Right ventricle myocardium superior (tissue), 1 donor: ENCODE results near the gene SPEG. TPM values are rescaled to one million over a fixed set of nuclear protein-coding genes. Genes with fewer than 3 reads are reported as not detected.

Experiments
- ATAC-seq: fragments of 200-7000 bp; cut with Tn5 transposase; one replicate; pipeline ENCODE4 v1.9.1; 2020; ENCODE audit warnings: mild to moderate bottlenecking; ENCODE audit not compliant: poor library complexity
- DNase-seq: peaks from one replicate; pipeline ENCODE4 v3.0.0-alpha.2; 2020
- intact Hi-C: fragments of 100-400 bp; cut with DNase I; formaldehyde crosslinking; loops from one replicate; pipeline ENCODE4 v1.11.2; 2022
- total RNA-seq: library from RNA; stranded (reverse); fragmentation: NEBNext Ultra II Directional; extraction: Animal tissue kit (Norgen Biotek cat#: 25700); gene quantifications from one replicate; pipeline ENCODE4 v1.2.1, GENCODE V29; 2021
- donor health status: DM: no; HTN: yes; CAD: no; lungs with severe emphysema.

SPEG gene
- total RNA-seq, 1 donor from 2014 or later, result 103 TPM

DNA sequence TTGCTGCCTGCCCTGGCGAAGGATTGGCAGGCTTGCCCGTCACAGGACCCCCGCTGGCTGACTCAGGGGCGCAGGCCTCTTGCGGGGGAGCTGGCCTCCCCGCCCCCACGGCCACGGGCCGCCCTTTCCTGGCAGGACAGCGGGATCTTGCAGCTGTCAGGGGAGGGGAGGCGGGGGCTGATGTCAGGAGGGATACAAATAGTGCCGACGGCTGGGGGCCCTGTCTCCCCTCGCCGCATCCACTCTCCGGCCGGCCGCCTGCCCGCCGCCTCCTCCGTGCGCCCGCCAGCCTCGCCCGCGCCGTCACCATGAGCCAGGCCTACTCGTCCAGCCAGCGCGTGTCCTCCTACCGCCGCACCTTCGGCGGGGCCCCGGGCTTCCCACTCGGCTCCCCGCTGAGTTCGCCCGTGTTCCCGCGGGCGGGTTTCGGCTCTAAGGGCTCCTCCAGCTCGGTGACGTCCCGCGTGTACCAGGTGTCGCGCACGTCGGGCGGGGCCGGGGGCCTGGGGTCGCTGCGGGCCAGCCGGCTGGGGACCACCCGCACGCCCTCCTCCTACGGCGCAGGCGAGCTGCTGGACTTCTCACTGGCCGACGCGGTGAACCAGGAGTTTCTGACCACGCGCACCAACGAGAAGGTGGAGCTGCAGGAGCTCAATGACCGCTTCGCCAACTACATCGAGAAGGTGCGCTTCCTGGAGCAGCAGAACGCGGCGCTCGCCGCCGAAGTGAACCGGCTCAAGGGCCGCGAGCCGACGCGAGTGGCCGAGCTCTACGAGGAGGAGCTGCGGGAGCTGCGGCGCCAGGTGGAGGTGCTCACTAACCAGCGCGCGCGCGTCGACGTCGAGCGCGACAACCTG, 16.3 kb upstream of the SPEG start, which contains the start of gene DES:
DES (plus strand) TSS at position 223 of the 857 bp plus-strand sequence; CDS start at position 309, 86 bp downstream.
- peak; percentile 68 for ATAC-seq
- intact Hi-C loops, result no loop called here
- DNase-seq, result peak; percentile 83

DNA sequence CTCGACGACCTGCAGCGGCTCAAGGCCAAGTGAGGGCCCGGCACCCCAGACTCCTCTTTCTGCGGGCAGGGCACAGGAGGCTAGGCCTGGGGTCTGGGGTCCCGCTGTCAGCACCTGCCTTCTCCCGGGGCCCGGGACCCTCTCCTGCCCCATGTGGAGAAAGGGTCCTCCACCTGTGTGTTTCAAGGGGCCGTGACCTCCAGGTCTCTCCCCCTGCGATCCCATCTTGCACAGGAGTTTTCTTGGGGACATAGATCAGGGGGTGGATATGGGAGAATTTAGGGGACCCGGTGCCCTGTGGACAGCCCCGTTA, 15.7 kb upstream of the SPEG start:
- ATAC-seq (no peak), DNase-seq (no peak)
- intact Hi-C loops, result no loop called here

DNA sequence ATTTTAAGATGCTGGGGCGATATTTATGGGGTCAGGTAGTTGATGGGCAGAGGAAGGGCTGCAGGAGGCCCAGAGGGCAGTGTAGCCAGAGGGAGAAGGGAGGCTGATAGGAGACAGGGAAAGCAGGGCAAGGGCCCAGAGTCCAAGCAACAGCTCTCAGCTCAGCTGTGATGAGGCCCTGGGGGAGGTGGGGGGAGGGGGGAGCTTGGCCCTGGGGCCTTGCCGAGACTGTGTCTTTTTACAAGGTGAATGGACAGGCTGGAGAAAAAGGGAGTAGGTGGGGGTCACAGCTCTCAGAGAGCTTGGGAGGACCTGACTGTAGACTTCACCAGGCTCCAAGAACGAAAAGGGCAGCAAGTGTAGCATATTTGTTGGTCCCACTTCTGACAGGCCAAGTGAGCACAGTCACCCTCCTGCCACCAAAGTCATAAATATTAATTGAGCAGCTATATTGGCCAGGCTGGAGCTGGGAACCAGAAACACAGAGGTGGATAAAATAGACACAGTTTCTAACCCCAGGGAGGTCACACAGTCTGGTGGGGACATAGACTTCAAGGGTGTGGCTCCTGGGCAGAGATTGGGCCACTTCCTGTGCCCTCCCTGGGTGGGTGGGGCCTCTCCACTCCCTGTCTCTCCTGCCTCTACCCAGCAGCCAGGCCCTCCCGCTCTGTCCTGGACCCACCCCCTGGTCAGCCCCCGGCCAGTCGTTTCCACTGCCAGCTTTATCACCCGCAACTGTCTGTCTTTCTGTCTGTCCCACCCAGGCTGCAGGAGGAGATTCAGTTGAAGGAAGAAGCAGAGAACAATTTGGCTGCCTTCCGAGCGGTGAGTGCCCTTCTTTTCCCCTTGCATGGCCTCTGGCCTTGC, 15.1 kb upstream of the SPEG start:
- ATAC-seq (peak; percentile 41), DNase-seq (peak; percentile 72)
- intact Hi-C loops, result no loop called here

DNA sequence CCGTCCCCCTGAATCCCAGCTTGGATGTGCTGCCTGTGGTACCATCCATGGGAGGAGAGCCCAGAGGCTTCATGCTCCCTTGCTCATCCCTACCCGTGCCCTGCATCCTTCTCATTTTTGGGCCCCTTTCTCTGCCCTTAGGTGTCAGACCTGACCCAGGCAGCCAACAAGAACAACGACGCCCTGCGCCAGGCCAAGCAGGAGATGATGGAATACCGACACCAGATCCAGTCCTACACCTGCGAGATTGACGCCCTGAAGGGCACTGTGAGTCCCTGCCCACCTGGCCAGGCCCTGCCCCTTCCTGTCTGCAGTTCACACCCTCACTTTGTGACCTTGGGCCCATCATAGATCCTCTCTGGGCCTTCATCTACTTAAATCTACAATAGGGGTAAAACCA, 14.0 kb upstream of the SPEG start:
- DNase-seq (no peak), ATAC-seq (no peak)
- intact Hi-C loops, result no loop called here

DNA sequence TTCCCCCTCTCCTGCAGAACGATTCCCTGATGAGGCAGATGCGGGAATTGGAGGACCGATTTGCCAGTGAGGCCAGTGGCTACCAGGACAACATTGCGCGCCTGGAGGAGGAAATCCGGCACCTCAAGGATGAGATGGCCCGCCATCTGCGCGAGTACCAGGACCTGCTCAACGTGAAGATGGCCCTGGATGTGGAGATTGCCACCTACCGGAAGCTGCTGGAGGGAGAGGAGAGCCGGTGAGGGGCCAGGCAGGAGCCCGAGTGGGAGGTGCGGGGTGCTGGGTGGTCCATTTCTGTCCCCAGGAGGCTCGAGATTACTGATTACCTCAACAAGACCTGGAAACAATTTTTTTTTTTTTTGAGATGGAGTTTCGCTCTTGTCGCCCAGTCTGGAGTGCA, 13.3 kb upstream of the SPEG start:
- ATAC-seq, result no peak
- DNase-seq, result no peak
- intact Hi-C loops, result no loop called here

DNA sequence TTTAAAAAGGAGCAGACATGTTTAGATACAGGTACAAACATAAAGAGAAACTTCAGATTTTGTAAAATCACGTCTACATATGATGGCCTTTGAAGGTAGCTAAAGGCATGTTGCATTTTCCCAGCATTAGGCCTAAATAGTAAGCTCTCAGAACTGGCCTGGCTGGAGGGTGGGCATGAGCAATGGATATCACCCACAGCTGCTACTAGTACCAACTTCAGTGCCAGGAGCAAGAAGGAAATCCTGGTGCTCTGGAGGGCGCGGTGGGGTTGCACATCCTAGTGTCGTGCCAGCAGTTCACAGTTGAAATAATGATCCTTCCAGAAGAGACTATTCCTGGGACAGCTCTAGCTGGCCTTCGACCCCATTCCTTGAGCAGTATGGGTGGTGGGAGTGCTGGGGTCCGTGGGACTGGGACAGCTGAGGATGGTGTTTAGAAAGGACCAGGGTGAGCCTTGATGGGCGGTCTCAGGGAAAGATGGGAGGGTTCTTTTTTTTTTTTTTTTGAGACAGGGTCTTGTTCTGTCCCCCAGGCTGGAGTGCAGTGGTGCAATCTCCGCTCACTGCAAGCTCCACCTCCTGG, 11.6 kb upstream of the SPEG start:
- DNase-seq, result no peak
- intact Hi-C loops, result no loop called here
- no peak for ATAC-seq

DNA sequence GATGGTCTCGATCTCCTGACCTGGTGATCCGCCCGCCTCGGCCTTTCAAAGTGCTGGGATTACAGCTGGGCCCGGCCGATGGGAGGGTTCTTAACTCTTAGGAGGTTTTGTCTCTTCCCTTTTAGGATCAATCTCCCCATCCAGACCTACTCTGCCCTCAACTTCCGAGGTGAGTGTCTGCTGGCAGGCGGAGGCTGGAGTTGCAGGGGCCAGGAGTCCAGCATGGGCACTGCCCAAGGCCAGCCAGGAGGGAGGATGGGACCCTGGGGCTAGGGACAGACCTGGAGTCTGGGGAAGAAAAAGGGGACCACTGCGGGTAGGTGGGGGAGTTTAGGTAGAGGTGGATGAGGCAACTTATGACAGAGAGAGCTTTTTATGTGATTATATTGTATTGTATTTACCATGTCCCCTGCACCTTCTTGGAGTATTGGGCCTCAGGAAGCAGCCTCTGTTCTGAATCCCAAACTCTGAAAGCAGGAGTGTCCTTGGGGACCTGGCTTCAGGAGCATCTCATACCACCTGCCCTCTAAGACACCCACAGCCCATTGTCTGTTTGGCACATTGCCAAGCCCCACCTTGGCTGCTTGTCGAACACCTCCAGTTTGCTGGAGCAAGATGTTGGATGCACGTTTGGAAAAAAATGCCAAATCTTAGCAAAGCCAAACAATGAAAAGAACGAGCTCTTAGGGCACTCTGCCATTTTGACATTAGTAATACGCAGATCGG, 10.8 kb upstream of the SPEG start:
- DNase-seq, result no peak
- intact Hi-C loops, result no loop called here
- ATAC-seq, result no peak

DNA sequence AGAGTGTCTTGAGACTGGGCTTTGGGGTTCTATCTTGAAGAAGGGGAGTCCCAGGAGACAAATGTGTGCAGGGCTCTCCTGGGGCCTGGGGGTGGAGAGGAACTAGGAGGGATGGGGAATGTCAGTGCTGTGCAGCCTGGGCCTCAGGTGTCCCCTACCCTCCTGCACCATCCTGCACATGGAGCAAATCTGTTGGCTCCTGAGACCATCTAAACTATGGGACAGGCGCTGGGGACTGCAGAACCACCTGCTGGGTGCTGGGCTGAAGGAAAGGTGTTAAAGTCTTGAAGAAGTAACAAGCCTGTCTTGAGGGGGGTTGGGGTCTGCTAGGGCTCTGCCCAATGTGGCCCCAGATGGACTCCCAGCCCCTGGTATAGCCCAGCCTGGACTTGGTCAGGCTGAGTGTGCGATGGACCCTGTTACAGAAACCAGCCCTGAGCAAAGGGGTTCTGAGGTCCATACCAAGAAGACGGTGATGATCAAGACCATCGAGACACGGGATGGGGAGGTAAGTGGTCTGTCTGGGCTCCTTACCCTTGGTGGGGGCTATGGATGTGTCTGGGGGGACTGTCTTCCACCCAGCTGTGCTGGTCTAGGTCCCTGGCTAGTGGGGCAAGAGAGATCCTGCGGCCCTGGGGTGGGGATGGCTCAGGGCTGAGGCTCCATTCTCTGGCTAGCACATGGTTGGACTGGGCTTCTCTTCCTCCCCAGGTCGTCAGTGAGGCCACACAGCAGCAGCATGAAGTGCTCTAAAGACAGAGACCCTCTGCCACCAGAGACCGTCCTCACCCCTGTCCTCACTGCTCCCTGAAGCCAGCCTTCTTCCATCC, 9.2 kb upstream of the SPEG start:
- no peak for DNase-seq
- intact Hi-C loops, result no loop called here
- no peak for ATAC-seq

DNA sequence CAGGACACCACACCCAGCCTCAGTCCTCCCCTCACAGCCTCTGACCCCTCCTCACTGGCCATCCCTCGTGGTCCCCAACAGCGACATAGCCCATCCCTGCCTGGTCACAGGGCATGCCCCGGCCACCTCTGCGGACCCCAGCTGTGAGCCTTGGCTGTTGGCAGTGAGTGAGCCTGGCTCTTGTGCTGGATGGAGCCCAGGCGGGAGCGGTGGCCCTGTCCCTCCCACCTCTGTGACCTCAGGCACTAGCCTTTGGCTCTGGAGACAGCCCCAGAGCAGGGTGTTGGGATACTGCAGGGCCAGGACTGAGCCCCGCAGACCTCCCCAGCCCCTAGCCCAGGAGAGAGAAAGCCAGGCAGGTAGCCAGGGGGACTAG, 8.6 kb upstream of the SPEG start:
- intact Hi-C loops, result no loop called here
- DNase-seq (peak; percentile 27), ATAC-seq (peak; percentile 0)

DNA sequence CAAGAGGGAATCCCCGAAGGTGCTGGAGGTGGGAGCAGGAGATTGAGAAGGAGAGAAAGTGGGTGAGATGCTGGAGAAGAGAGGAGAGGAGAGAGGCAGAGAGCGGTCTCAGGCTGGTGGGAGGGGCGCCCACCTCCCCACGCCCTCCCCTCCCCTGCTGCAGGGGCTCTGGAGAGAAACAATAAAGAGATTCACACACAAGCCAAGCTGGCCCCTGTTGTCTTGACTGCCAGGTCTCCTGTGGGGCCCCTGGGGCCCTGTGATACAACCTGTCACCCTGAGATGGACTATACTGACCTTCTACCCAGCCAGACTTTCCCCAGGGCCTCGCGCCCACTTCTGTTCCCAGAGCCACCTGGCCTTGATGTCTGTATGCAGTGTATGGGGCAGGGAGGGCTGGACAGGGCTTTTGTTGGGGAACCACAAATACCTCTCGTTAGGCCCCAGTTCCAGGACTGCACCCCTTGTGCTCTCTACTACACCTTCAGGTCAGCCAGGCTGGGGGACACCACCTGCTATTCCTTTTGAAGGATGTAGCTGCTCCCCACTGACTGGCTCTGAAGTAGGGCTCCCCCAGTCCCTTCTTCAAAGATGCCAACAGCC, 8.0 kb upstream of the SPEG start:
- ATAC-seq (peak; percentile 0), DNase-seq (peak; percentile 34)
- intact Hi-C loops, result no loop called here

DNA sequence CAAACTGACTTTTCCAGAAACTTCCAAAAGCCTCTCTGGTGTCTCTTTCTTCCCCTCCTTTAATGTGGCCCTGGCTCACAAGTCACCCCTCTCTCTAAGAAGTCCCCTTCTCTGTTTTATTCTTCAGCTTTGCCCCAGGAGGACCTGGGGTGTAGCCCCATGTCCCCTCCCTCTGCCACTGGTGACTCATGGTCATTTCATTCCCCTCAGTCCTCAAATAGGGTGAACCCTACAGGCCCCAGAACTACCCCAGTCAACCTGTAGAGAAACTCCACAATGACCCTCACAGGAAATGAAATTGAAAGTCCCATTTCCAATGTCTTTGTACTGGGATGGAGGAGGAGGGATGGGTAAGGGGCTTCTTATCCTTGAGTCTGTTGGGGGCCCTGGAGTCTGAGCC, 6.2 kb upstream of the SPEG start:
- intact Hi-C loops, result no loop called here
- DNase-seq (peak; percentile 21), ATAC-seq (peak; percentile 1)

DNA sequence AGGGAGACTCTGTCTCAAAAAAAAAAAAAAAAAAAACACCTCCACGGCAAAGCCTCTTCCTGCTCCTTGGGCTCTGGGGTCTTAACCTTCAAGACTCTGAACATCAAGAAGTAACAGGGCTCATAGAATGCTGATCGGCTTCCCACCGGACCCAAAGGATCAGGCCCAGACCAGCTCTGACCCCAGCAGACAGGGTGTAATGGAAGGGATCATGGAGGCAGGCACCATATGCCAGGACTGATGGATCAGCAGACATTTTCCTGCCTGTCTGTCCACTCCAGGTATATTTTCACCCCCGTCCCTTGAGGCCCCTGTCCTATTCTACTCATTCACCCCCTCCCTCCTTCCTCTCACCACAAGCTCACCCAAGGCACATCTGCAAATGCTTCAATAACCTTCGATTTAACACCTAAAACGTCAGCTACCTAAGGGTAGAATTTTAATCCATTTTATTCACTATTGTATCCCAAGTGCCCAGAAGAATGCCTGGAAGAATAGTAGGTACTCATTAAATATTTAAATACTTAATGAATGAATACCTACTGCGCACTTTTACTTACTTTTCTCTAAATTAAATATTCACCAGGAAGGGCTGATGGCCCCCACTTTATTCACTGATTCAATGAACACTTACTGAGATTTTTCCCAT, 4.6 kb upstream of the SPEG start:
- DNase-seq, result no peak
- intact Hi-C loops, result no loop called here
- no peak for ATAC-seq

DNA sequence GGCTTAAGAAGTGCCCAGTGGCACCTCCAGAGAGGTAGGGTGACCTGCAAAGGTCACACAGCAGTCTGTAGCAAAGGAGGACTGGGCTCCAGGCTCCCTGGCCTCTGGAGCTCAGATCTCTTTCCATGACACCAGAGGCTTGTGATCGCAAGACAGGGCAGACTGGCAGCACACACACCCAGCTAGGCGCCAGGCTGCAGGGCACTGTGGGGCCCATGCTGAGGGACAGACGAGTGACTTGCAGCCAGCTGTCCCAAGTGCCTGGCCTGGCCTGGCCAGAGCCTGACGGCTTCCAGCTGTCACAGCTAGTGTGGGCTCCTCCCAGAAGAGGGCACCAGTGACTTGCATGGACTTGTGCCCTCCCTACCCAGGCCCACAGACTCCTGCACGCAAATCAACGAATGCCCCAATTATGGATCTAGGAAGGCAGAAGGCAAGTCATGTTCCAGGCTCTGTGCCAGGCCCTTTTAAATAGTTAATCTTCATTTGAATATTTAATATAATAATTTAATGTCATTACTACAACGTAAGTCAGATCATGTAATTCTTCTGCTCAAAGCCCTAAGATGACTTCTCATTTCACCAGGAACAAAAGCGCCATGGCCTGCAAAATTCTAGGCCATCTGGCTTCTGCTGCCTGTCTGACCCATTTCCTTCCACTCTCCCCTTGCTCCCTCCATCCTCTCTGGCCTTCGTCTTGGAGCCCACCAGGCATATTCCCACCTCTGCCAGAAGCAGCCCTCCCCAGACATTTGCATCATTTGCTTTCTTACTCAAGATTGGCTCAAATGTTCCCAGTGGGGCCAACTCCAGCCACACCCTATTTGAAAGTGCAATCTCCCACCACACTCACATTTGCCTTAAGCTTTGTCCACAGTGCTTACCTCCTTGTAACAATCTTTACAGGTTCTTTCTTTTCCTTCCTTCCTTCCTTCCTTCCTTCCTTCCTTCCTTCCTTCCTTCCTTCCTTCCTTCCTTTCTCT, 3.7 kb upstream of the SPEG start:
- intact Hi-C loops, result no loop called here
- ATAC-seq, result peak; percentile 69
- DNase-seq, result peak; percentile 77

DNA sequence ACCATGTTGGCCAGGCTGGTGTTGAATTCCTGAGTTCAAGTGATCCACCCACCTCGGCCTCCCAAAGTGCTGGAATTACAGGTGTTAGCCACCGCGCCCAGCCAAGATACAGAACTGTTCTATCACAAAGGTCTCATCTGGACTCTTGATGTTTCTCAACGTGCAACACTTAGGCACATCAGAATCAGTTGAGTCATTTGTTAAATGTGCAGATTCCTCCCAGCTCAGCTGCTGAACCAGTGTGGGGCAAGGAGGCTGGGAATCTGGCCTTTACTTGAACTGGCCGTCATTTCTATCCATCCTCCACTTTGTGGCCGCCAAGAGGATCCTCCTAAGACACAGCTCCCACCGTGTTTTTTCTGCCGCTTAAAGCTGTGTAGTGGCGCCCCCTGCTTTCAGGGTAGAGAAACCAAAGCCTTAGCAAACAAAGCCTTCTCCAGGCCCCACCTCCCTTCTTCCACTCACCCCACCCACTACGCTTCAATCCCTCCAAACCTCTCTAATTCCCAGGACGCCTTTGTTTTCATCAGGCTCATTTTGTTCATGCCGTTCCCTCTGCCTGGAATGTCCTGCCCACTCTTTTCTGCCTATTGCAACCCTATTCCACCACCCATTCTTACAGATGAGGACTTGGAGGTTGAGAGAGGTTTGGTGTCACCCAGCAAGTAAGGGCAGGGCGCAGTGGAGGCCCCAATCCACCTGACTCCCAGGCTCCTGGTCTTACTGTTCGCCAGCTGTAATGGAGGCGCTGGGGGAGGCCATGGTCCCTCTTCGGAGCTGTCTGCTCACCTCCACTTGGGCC, 776 bp upstream of the SPEG start:
- ATAC-seq, result peak; percentile 42

DNA sequence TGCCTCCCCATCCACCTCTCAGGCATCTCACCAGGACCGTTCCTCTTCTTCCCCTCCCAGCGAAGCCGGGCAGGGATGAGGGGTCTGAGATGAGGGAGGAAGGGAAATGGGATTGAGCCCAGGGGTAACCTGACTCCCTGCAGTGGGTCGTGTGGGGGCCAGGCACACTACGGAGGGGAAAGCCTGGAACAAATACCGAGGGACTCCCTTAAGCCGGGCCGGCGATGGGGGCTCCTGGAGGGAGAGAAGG, 250 bp upstream of the SPEG start:
- ATAC-seq, result no peak
- intact Hi-C loops, result no loop called here
- no peak for DNase-seq

More for the DNA sequence above, 776 bp upstream of the SPEG start:
- DNase-seq, result peak; percentile 47
- intact Hi-C loops, result no loop called here

DNA sequence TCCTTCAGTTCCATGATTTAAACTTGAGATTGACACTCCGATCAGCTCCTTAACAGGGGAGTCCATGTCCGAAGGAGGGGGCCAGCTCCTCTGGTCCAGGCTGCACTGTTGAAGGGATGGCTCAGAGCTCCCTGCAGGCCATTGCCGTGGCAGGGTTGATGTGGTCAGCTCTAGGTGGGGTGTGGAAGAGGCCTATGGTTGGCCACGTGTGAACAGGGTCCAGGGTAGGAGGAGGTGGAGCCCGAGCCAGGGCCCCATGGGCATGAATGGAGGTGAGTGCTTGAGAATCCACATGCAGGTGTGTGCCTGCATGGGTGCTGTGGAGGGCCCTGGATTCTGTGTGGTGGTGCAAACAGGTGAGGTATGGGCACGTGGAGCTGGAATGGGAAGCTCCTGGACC, 1.1 kb downstream of the SPEG start:
- DNase-seq (peak; percentile 23), ATAC-seq (no peak)
- intact Hi-C loops, result no loop called here
